CD4-positive, alpha-beta T cell treated with Interleukin-4 for 4 hours (primary cell): ENCODE results near the gene PDXK.
A peak's percentile ranks its signal among the peaks of the same experiment; 100 is the strongest.

Experiments used
- DNase-seq: peaks from one replicate; pipeline ENCODE4 v3.0.0-alpha.2; 2020

PDXK gene

DNA sequence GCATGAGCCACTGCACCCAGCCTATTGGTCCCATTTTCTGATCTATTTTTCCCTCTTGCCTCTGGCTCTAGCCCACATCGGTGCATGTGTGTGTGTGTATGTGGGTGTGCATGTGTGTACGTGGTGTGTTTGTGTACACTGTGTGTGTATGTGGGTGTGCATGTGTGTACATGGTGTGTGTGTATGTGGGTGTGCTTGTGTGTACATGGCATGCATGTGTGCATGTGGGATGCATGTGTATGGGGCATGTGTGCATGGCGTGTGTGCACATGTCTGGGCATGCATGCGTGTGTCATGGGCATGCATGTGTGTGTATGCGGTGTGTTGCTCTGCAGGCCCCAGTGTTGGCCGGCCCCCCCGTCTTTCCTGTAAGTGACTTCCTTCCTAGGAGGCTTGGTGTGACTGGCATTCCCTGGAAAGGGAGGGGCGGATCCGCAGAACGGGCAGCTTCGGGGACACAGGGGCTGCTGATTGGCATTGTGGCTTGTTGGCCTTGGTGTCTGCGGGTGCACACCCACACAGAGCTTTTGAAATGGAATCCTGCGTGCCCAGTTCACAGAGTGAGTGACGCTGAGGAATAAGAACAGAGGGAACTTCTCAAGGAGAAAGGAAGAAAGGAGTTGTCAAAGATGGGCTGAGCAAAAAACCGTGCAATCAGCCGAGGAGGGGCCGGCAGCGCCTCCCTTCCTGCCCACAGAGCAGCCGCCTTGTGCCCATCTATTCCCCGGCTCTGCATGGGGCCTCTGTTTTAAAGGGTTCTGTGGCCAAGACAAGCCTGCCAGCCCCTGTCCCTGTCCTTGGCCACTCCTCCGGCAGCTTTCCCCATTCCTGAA, 8.0 kb downstream of the PDXK start:
- DNase-seq = no peak

DNA sequence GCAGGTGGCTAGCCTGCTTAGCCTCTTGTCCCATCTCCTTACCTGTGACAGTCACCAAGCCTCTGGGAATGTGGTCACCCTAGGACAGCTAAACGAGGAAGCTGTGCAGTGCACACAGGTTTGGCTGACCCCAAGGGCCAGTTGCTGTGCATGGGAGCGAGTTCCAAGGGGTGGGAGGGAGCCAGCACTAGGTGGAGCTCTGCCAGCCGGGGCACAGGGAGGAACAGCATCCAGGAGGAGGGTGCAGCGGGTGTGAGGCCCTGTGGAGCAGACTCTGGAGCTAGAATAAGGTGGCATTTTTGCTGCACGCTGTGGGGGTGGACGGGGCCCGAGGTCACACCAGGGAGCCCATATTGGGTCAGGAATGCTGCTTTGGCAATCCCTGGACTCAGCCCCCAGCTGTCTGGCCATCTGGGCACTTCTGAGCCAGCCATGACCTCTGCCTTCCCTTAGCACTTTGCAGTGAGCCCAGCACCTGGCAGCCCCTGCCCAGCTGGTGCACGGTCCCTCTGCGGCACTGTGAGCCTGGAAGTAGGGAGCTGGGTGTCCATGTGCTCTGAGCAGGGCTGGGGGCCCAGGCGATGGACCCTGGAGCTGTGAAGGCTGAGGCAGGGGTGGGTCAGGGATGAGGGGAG, 8.7 kb downstream of the PDXK start:
- DNase-seq = no peak

DNA sequence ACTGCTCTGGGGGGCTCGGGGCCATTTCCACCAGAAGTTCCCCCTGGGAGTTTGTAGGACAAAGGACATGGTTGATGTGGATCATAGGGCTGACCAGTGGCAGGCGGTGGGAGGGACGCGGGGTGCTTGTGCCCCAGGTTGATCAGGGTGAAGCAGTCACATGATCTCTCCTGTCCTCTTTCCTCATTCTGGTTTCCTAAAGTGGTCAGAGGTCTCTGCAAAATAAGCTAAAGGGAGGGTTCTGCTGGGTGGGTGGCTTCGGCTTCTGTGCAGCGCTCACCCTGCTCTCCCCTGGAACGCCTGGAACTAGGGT, 9.2 kb downstream of the PDXK start:
- DNase-seq = no peak

DNA sequence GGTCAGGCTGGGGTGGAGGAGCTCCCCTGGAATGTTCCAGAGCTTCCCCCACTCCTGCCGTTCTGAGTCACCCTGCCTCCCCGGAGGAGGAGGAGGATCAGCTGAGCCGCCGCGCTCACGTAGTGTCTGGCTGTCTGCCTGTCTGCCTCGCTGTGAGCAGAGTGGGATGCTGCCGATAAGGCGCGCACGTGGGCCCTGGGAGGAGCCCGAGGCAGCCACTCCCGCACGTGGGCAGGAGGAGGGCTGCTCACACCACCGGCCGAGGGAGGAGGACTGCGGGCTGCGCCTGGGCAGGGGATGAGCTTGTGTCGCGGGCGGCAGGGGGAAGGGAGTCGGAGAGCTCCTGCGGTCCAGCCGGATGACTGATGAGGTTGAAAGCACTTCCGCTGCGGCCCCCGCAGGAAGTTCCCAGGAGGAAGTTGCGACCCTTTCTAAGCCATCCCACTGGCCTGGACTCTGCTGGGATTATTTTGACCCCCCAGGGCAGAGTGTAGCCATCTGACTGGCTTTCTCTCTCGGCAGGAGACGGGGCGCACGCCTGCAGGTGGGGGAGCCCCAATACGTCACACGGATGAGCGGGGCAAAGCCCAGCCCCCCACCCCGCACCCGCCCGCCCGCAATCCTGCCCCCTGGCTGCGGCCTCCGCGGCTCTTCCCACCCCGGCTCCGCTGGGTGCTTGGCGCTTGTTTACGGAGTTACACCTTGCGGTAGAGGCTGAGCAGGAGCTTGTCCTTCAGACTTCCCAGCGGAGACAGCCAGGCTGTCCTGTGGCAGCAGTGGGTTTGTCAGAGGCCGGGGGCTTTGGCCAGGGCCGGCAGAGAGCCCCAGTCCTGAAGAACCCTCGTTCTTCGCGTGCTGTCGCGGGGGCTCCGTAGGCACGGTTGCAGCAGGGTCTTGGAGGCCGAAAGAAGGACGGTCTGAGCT, 9.8 kb downstream of the PDXK start:
- peak; percentile 68 for DNase-seq

DNA sequence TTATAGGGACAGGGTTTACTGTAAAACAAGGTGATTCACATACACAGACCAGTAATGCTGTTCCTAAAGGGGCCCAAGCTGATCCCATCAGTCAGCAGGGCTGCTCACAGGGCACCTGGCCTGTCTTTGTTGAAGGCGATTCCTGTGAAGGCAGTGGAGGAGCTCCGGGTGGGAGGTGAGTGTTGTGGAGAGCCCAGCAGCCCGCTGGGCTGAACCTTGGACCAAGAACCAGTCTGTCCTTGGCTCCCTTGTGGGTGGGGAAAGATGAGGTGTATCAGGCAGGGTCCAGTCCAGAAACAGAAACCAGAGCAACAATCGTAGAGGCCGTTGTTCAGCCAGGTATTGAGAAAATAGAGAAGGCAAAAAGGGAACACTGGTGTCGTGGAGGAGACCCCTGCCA, 12.5 kb downstream of the PDXK start:
- DNase-seq = no peak

DNA sequence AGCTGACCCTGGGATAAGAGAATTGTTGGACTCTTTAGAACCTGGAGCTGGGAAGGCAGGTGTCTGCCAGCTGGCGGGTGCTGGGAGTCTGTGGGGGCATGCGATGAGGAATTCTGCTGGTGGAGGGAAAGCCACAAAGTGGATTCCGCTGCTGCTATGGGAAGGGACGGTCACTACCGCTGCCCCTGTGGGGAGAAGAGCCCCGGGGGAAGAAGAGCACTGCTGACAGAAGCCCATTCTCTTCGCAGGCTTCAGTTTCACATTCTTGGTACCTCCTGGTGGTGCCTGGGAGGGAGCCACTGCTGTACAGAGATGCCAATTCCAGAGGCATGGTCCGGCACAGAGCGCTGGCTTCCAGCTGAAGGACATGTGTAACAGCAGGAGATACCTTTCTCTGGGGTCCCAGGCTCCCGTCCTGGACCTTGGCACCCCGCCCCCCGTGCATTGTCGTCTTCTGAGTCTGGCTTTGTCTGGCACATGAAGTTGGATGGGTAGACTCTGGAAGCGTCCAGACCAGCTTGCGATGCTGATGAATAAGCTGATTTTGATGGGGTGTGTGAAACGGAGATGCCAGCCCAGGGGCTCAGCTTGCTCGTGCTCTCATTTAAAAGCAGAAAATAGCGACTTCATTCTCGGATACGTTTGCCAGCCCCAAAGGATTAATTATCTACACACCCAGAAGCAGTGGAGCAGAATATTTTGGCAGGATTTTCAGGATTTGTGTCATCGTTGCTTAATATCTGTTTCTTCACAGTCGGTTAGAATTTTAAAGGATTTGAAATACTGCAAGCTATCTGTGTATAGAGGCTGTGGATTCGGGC, 13.2 kb downstream of the PDXK start:
- no peak for DNase-seq

DNA sequence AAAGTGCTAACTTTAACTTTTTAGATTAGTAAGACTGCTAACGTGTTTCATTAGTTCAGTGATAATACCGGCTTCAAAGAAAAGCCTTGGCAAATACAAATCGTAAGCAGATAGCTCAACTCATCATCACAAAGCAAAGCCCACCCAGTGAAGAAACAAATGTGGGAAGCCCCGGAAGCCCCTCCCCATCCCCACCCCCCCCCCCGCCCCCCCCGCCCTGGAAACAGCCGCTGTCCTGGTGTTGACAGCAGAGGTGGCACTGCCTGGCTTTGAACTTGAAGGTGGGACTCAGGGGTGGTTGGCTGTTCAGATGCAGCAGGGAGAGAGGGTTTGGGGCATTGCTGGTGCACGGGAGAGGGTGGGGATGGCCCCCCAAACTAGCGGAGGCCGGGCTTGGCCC, 14.1 kb downstream of the PDXK start:
- DNase-seq = no peak

DNA sequence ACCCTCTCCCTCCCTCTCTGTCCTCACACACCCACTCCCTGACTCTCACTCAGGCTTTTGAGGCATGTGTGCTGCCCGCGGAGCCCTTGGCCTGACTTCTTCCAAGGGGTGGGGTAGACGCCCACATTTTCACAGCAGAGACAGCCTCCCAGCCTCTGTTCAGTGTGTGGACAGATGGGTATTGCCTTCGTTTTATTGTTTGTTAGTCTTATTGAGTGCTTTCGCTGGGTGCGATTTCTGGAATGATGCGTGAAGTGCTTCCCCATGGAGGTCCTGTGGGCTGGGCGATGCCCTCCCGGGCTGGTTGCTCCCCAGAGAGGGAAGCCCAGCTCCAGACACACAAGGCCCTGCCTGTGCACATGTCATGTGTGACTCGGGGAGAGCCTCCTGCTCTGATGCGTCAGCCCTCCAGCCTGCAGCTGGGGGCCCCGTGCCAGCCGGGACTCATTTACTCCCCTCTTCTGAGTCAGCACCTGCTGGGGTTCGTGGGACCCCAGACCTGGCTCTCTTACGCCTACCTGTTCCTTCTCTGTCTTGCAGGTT, 14.7 kb downstream of the PDXK start:
- no peak for DNase-seq

DNA sequence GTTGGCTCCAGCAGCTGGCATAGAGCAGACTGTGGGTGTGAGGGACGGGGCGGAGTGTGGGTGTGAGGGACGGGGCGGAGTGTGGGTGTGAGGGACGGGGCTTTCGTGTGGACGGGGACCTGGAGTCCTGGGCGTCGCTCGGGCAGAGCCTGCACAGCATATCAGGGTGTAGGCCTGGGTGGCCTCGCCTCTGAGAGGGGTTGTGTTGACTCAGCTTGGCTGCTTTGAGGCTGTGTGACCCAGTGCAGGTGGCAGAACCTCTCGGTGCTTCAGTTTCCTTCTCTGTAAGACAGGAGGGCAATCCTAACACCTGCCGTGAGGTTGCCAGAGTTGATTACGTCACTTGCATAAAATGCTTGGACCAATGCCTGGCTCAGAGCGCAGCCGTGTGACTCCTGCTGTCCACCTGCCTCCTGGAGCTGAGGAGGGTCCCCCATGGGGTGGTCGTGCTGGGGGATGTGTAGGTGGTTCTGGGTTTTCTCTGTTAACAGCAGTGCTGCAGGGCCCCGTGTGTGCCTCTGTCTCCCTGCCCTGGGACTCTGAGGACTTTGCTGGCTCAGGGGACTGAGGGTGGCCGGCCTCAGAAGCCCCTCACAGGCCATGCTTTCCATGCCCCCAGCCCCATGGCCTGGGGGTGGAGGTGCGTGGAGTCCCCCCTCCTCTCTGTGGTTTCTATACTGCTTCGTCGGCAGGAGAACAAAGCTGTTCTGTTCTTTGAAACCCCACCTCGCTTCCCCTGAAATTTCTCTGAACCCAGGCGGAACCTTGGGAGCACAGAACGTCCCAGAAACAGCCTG, 15.4 kb downstream of the PDXK start:
- DNase-seq = no peak

DNA sequence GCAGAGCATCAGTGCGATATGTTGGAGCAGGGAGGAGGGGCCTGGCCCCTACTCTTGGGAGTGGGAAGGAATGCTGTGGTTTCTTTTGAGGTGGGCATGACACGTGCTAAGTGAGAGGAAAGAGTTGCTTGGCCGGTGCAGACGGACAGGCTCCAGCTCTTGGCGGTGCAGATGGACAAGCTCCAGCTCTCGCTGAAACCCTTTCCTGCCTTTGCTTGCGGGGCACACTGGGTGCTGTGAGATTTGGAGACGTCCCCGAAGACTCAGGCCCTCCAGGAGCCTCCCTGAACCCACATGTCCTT, 15.9 kb downstream of the PDXK start:
- DNase-seq = no peak

DNA sequence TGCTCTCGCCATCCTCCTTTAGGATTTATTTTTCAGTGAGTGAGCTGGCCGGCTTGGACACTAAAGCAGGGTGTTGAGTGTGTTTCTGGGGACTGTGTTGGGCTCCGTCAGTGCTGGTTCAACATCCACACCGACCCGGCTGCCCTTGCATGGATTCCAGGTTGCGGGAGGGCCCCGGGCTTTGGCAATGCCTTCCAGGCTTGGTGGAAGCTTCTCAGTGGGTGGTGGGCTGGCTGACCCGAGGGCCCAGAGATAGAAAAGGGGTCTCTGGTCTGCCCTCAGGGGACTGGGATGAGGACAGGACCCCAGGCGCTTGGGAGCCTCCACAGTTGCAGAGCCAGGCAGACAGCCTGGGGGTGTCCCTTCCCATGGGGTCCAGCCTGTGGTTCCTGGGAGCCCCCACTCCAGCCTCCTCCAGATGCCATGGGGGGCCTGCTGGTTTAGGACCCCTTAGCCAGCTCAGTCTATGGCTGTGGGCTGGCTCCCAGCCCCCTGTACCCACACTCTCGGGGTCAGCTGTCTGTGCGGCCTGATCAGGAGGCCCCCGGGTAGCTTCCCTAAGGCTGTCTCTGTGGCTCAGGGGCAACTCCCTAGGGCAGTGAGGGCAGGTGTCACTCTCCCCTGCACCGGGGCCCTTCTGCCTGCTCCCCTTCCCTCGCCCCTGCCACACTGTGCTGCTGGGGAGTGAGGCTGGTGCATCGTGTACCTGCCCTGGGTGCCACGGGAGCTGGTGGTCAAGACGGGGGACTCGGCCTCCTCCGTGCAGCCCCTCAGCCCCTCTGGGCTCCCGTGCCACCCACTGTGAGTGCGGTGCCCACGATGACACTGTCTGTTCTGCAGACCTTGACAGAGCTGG, 16.5 kb downstream of the PDXK start:
- no peak for DNase-seq

GRCh38 chr21:43736224-43736883, 17.4 kb downstream of the PDXK start:
- DNase-seq = no peak

DNA sequence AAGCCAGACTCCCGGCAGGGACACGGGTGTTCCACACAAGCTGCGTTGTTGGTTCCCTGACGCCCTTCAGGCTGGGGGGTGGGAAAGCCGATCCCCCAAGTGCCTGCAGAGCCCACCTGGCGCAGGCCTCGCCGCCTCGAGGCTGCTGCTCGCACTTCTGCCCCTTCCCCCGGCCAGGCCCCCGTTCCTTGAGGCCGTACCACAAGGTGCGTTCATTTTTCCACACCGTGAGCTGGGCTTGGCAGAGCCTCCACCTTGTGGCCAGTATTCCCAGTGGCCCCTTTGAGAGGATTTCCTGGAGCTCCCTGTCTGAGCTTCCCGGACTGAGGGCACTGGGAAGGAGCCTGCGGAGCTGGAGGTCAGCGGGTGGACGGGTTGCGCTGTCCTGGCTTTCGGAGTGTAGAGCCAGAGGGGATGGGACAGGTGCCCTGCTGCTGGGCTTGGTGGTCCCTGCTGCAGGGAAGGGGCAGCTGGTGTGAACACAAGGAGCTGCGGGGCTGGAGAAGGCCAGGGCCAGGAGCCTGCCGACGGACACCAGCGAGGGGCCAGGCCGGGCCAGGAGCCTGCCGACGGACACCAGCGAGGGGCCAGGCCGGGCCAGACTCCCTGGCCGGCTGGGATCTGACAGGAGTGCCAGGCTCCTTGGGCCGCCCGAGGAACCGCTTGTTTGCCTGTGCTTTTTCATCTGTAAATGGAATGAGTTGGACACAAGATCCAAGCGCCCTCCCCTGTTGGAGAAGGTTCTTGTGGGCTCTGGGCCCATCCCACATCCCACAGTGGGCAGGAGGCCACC, 18.4 kb downstream of the PDXK start:
- DNase-seq = no peak

- DNase-seq = no peak
These were observed 20.9 kb downstream of the PDXK start for GRCh38 chr21:43739621-43740435.

- no peak for DNase-seq
These were observed 21.7 kb downstream of the PDXK start for GRCh38 chr21:43740497-43741156.

GRCh38 chr21:43741423-43742096, 22.6 kb downstream of the PDXK start:
- DNase-seq = no peak

- no peak for DNase-seq
These were observed 25.0 kb downstream of the PDXK start for GRCh38 chr21:43743947-43744346.
